Coronary artery (tissue), 2 donors: Measurements from ENCODE around the gene SPAG9.
A peak's percentile ranks its signal among the peaks of the same experiment; 100 is the strongest.

ENCODE experiments used
- DNase-seq: peaks from one replicate; pipeline ENCODE4 v3.0.0-alpha.2; 2017; ENCODE audit warnings: low spot score
- H3K27ac ChIP-seq, 2 donors: fragments of 200-600 bp; sonication (generic); one replicate each; pipeline ENCODE4 v1.5.1; 2016 to 2019
- H3K4me3 ChIP-seq: fragments of 200-600 bp; sonication (generic); 2 replicates; pipeline ENCODE4 v1.5.1; 2016; ENCODE audit warnings: mild to moderate bottlenecking, moderate library complexity
- CTCF ChIP-seq: fragments of 200-600 bp; sonication (generic); IDR thresholded peaks from one replicate; pipeline ENCODE4 v1.5.1; 2019; ENCODE audit warnings: antibody characterized with exemption

Gene SPAG9

GRCh38 chr17:50973557-50974494 is 146.8 kb downstream of the SPAG9 start:
- no peak for TF ChIP-seq CTCF
- no peak overlapping the region for H3K4me3 ChIP-seq
- DNase-seq = no peak
- no peak overlapping the region for H3K27ac ChIP-seq

- Histone ChIP-seq H3K4me3 (no peak overlapping the region), H3K27ac (no peak overlapping the region)
- TF ChIP-seq CTCF = no peak
- no peak for DNase-seq
These were observed 148.1 kb downstream of the SPAG9 start for GRCh38 chr17:50972577-50972976.

- peak overlapping the region; percentile 67 to 80 for H3K27ac ChIP-seq
These were observed 152.9 kb downstream of the SPAG9 start for GRCh38 chr17:50967795-50968194.

GRCh38 chr17:50966163-50966666 is 154.5 kb downstream of the SPAG9 start:
- no peak for TF ChIP-seq CTCF
- peak overlapping the region in 1 of 2 donors; percentile 80 for H3K27ac ChIP-seq

More at GRCh38 chr17:50967795-50968194, 152.9 kb downstream of the SPAG9 start:
- TF ChIP-seq CTCF = no peak
- no peak overlapping the region for H3K4me3 ChIP-seq
- DNase-seq = no peak

GRCh38 chr17:50963139-50963538 is 157.5 kb downstream of the SPAG9 start:
- H3K27ac ChIP-seq = peak overlapping the region in 1 of 2 donors; percentile 21
- H3K4me3 ChIP-seq = no peak overlapping the region
- no peak for DNase-seq
- no peak for TF ChIP-seq CTCF

More at GRCh38 chr17:50966163-50966666, 154.5 kb downstream of the SPAG9 start:
- H3K4me3 ChIP-seq = no peak overlapping the region
- DNase-seq = no peak

- Histone ChIP-seq H3K4me3 (no peak overlapping the region), H3K27ac (no peak overlapping the region)
- DNase-seq = no peak
- TF ChIP-seq CTCF = no peak
These were observed 159.1 kb downstream of the SPAG9 start for GRCh38 chr17:50961282-50962220.
